Left lobe of liver (tissue), 2 donors: Measurements from ENCODE around the gene LRP1B. TPM values are rescaled to one million over a fixed set of nuclear protein-coding genes. Genes with fewer than 3 reads are reported as not detected.
A peak's percentile ranks its signal among the peaks of the same experiment; 100 is the strongest.
"Not testable (repeated sequence)": the region's sequence is repeated elsewhere in the genome, so short reads cannot be mapped to it uniquely, and the experiment has no call there.

Source experiments
- ATAC-seq: fragments of 200-7000 bp; cut with Tn5 transposase; one replicate; pipeline ENCODE4 v1.9.1; 2020; ENCODE audit warnings: mild to moderate bottlenecking, moderate library complexity
- DNase-seq: peaks from one replicate; pipeline ENCODE4 v3.0.0-alpha.2; 2020; ENCODE audit warnings: low spot score
- total RNA-seq: library from RNA; stranded (reverse); gene quantifications from one replicate; pipeline ENCODE4 v1.2.1, GENCODE V29; 2021
- donor health status: DM: no; HTN: no; CAD: no; lungs with moderate emphysema.
- donor health status: DM: no; HTN: yes; CAD: no.

Gene LRP1B
- total RNA-seq, 1 donor from 2014 or later, result 0.25 TPM

DNA sequence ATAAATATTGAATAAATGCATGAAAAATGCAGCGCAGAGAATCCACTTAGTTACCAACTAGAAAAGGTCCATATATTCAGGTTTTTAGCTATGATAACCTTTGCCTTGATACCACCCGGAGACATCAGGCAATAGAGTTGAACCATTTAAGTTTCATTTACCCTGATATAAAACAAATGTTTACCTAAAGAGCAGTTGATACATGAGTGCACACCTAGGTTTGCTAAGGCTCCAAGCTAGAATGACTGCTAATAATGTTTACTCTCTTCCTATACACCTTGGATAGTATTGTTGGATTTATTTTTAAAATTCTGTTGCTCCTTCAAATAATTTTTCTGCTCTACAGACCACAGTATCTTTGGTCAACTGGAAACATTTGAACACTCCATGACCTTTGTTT lies 1463.6 kb downstream of the LRP1B start:
- ATAC-seq (no peak), DNase-seq (no peak)

GRCh38 chr2:140662504-140662903 lies 1468.3 kb downstream of the LRP1B start:
- ATAC-seq (no peak), DNase-seq (no peak)

GRCh38 chr2:140658760-140659692 lies 1471.8 kb downstream of the LRP1B start:
- DNase-seq (no peak), ATAC-seq (peak; percentile 25)

GRCh38 chr2:140657657-140658056 lies 1473.2 kb downstream of the LRP1B start:
- ATAC-seq (no peak), DNase-seq (no peak)

DNA sequence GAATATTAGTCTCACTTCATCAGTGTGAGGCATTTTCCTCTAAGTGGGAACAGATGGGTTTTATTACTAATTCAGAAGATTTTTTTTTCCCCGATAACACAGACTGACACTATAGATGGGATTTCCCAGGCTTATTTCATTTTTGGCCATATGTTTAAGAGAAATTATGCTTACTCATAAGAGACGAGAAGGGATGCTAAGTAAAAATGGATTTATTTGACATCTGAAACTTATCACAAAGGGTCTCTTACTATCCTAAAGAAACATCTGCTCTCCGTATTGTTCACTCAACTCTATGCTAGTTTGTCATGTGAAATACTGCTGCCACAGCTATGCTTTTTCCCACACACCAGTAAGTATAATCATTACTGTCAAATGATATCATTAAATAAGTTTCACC lies 1476.3 kb downstream of the LRP1B start:
- ATAC-seq, result no peak
- DNase-seq, result no peak

- DNase-seq (no peak), ATAC-seq (no peak)
Measured at GRCh38 chr2:140650825-140651224, 1480.0 kb downstream of the LRP1B start.

DNA sequence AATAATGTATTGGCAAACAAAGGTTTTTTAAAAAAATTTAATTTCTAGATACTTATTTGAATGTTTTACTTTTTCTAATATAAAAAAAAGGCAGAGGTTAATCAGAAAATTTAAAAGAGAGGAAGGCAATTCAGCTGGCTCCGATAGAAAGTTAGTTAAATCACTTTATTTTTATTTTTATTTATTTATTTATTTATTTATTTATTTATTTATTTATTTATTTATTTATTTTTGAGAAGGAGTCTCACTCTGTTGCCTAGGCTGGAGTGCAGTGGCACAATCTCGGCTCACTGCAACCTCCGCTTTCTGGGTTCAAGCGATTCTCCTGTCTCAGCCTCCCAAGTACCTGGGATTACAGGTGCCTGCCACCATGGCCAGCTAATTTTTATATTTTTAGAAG lies 1480.7 kb downstream of the LRP1B start:
- not testable (repeated sequence) for DNase-seq, ATAC-seq

GRCh38 chr2:140648393-140648792 lies 1482.4 kb downstream of the LRP1B start:
- DNase-seq, result no peak
- no peak for ATAC-seq

DNA sequence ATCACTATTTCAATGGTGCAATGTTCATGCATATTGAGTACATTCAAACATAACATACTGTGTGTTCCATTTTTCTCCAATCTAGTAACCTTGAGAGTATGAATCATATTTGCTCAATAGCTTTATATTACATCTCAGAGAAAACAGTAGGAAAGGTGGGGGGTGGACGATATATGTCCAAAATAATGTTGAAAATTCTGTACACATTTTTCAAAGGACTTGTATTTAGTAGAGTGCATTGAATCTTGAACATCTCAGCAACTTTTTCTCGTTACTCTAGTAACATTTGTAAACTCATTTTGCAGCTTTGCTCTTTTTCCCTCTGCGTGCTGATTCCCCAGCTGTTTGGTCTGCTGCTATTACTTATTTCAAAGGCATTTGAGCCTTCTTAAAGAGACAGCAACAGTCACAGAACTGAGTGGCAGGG lies 1487.0 kb downstream of the LRP1B start:
- no peak for ATAC-seq
- no peak for DNase-seq

GRCh38 chr2:140641163-140641562 lies 1489.7 kb downstream of the LRP1B start:
- DNase-seq (no peak), ATAC-seq (no peak)

- DNase-seq (no peak), ATAC-seq (no peak)
Measured at GRCh38 chr2:140639628-140640027, 1491.2 kb downstream of the LRP1B start.

GRCh38 chr2:140630557-140630956 lies 1500.3 kb downstream of the LRP1B start:
- no peak for ATAC-seq
- no peak for DNase-seq

DNA sequence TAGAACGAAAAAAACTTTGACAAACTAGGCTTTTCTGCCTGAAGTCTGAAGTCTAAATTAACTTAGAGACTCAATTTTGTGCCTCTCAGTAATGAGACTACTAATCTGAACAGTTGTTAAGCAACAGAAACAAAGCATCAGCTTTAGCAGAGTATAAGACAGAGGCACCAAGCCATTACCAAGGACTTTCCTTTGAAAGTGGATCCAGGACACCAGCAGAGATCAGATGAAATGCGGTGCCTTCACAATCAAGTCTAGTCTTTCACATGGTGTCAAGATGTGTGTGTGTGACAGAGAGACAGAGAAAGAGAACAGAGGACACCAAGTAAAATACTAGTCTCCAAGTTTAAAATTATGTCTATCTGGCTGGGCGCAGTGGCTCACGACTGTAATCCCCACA lies 1502.9 kb downstream of the LRP1B start:
- ATAC-seq (no peak), DNase-seq (no peak)

DNA sequence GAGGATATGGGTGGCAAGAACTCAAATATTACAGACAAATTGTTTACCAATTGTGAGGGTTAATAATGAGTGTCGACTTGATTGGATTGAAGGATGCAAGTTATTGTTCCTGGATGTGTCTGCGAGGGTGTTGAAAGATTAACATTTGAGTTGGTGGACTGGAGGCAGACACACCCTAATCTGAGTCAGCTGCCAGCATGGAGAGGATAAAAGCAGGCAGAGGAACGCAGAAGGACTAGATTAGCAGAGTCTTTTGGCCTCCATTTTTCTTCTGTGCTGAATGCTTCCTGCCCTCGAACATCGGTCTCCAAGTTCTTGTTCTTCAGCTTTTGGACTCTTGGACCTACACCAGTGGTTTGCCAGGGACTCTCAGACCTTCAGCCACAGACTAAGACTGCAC lies 1503.7 kb downstream of the LRP1B start:
- DNase-seq, result no peak
- no peak for ATAC-seq

DNA sequence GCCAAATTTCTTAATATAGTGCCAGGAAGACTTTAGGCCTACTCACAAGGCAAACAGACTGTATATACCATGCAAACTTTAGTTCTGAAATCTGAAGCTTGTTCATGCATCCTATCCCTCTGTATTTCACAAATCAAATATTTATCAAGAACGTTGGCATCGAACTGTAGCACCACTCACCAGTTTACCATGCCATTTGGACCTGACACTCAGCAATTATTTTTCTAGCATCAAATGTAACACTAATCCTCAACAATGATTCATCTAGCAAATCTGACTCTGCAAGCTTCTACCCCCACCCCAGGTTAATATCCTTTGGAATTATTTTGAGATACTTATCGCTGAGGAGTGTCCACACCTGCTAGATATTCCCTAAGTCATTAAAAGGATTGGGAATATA lies 1506.6 kb downstream of the LRP1B start:
- no peak for ATAC-seq
- no peak for DNase-seq

- ATAC-seq (no peak), DNase-seq (no peak)
Measured at GRCh38 chr2:140621583-140622362, 1509.0 kb downstream of the LRP1B start.

GRCh38 chr2:140604788-140605187 lies 1526.0 kb downstream of the LRP1B start:
- no peak for ATAC-seq
- DNase-seq, result no peak

DNA sequence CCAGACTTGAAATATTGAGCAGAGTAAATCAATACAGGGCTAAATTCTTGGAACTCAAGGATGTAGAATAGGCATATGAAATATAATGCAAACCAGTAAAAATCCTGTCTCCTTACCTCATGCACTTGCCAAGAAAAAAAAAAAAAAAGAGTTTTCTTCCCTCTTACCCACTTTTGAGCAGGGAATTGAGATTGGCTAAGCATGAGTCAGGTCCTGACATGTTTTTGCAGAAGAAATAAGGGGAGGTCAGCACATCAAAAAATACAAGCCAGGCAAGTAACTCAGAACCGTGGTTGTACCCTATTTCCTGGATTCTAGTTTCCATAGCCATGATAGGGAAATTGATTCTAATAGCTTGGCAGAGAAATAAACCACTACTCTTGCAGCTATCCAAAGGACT lies 1526.7 kb downstream of the LRP1B start:
- DNase-seq, result no peak
- no peak for ATAC-seq

- ATAC-seq, result no peak
- DNase-seq, result no peak
Measured at GRCh38 chr2:140603416-140603815, 1527.4 kb downstream of the LRP1B start.

DNA sequence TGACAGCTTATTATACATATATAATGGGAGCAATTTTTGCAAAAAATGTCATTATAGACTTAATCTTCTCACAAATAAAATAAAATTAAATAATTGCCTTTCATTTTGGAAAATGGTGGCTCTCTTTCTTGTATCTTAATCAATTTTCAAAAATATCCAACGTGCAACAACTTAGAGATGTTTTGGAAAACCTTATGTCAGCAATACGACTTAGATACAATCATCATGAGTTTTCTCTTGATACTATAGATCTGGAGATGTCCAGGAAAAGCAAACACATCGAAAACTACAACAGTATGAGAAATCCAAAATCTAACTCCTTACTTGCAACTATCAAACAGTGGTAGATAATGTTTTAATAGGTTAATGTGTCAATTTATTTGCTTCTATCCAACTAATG lies 1529.0 kb downstream of the LRP1B start:
- ATAC-seq (no peak), DNase-seq (no peak)

DNA sequence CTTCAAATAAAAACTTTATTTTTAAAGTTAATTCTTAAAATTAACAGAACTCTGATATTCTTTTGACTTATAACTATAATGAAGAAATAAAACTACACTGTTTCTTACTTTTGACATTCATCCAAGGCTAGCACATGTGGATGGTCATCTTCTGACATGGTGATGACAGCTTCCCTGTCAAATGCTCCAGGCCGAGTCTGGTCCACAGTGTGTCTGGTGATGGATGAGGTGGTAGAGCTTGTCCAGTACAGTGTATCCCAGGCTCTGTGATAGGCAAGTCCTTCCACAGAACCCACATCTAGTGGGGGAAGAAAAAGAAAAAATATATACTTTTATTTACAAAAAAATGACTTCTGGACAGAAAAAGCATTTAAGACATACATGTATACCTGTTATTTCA lies 1529.5 kb downstream of the LRP1B start:
- no peak for ATAC-seq
- DNase-seq, result no peak

- DNase-seq (no peak), ATAC-seq (no peak)
Measured at GRCh38 chr2:140600116-140600515, 1530.7 kb downstream of the LRP1B start.
